ENCODE data around the gene CNNM4.

CNNM4 gene

GRCh38 chr2:96797066-96797625 lies 36.4 kb downstream of the CNNM4 start:
- TF ChIP-seq CTCF (IDR thresholded peaks at IDR 0.05; ENCODE audit: extremely low read depth, missing control alignments): no peak
- DNase-seq (ENCODE audit: low spot score): no peak

GRCh38 chr2:96798733-96799622 lies 38.3 kb downstream of the CNNM4 start:
- no peak for TF ChIP-seq CTCF (IDR thresholded peaks at IDR 0.05; ENCODE audit: extremely low read depth, missing control alignments)
- no peak for DNase-seq (ENCODE audit: low spot score)

- DNase-seq (ENCODE audit: low spot score): no peak
- no peak for TF ChIP-seq CTCF (IDR thresholded peaks at IDR 0.05; ENCODE audit: extremely low read depth, missing control alignments)
These were observed 38.9 kb downstream of the CNNM4 start for GRCh38 chr2:96799623-96799935.

- TF ChIP-seq CTCF (IDR thresholded peaks at IDR 0.05; ENCODE audit: extremely low read depth, missing control alignments): no peak
- no peak for DNase-seq (ENCODE audit: low spot score)
These were observed 39.6 kb downstream of the CNNM4 start for GRCh38 chr2:96800061-96801004.

GRCh38 chr2:96801005-96801785 lies 40.5 kb downstream of the CNNM4 start:
- peak; percentile 92 for TF ChIP-seq CTCF (IDR thresholded peaks at IDR 0.05; ENCODE audit: extremely low read depth, missing control alignments)
- peak; percentile 91 for DNase-seq (ENCODE audit: low spot score)

- TF ChIP-seq CTCF (IDR thresholded peaks at IDR 0.05; ENCODE audit: extremely low read depth, missing control alignments): no peak
- DNase-seq (ENCODE audit: low spot score): peak; percentile 84
These were observed 41.3 kb downstream of the CNNM4 start for GRCh38 chr2:96801786-96802595.

Data from GM20000 (cell line).